Activated T-cell treated with anti-CD3 and anti-CD28 coated beads for 24 hours (primary cell): ENCODE results near the gene SVEP1.

Source experiments
- DNase-seq: peaks from one replicate; pipeline ENCODE4 v3.0.0-alpha.2; 2020; ENCODE audit warnings: low read depth

The SVEP1 gene

DNA sequence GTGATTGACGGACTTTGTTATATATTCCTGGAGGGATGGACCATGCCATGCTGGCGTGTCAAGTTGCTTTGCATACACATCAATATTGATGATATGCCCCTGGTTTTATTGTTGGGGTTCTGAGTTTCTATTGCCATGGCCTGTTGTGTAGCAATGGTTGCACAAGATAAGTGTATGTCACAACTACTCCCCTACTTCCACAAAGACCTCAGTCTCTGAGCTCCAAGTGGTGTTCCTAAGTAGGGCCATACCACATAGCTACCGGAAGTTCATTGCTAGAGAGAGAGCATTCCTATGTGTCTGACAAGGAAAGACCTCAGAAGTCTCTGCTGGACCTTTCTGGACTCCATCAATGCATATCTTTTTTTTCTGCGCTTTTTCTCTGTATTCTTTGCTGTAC, 261.6 kb downstream of the SVEP1 start:
- no peak for DNase-seq

DNA sequence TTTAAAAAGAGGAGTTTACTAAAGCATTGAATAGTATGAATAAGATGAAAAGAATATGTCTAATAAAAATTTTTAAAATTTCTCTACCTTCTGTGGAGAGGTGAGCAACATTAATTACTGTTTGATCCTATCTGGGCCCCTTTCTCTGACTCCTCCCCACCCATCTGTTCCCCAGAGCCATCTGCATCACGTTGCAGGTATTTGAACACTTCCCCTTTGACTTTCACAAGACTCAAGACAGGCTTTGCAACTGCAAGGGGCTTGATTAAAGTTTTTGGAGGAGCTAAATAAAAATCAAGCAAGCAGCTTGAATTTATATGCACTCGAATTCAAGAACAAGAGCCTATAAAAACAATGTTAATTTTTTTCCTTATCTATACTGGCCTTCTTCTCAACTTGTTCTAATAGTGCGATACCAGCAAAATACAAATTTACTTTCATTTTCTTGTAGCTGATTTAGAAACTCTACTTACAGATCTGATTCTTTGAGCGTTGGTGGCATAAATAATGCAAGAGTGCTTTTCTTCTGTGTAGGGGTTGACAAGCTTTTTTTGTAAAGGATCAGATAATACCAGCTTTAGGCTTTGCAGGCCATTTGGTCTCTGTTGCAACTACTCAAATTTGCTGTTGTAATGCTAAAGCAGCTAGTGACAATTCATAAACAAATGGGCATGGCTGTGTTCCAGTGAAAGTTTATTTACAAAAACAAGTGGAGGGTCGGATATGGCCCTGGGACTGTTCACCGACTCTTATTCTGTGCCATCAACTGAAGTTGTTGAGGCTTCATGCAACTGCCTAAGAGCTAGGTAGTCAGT, 263.1 kb downstream of the SVEP1 start:
- DNase-seq, result no peak
